HG03571 (cell line): Measurements from ENCODE around the gene L3HYPDH.
A peak's percentile ranks its signal among the peaks of the same experiment; 100 is the strongest.

Source experiments
- ATAC-seq: cut with Tn5 transposase; IDR thresholded peaks from one replicate; pipeline ENCODE4 v1.9.1; 2021; ENCODE audit not compliant: unreplicated experiment

L3HYPDH gene

DNA sequence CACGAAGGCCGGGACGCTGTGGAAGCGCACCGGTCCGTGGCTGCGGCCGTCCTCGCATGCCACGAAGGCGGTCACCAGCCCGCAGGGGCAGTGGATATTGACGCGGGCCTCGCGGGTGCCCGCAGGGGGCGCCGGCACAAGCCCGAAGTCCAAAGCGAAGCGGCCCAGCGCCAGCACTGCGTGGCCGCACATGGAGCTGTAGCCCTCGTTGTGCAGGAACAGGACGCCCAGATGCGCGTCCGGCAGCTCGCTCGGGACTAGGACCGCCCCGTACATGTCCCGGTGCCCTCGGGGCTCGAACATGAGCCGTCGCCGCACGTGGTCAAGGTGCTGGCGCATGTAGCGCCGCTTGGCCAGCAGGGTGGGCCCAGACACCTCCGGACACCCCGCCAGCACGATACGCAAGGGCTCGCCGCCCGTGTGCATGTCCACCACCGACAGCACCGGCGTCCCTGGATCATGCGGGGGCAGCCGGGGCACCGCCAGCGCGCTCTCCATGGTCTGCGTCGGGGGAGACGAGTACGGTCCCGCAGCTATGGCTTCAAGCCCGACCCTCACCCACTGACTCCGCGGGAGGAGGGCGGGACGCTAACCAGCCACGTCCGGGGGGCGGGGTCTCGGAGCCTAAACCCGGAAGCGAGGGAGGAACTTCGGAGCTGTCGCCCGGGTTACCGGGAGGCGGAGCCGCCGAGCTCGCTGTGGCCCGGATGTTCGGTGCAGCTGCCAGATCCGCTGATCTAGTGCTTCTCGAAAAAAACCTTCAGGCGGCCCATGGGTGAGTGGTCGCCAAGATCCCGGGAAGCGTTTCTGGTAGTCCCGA lies at the start of gene L3HYPDH, which contains the start of gene JKAMP:
Gene L3HYPDH (minus strand): TSS at position 590 of the 820 bp plus-strand sequence. CDS start 92 bp downstream, at position 498.
Gene JKAMP (plus strand): TSS at position 699 of the 820 bp plus-strand sequence. CDS start 73 bp downstream, at position 772.
- ATAC-seq: peak; percentile 83

DNA sequence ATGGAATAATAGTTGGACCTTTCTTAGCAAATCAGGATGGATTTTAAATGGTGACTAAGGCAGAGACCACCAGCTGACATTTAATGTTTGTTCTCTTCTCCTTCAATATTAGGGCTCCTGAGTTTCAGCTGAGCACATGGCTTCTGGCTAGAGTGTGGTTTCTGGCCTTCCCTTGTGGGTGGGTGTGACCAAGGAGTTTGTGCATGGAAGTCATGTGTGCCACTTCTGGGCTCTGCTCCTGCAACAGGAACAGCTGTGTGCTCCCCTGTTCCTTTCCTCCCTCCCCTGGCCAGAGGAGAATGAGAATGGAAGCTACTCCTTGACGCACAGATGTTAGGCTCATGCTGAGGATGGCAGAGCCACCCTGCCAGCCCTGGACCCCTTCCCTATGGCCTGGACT lies 48.2 kb upstream of the L3HYPDH start:
- ATAC-seq: no peak

DNA sequence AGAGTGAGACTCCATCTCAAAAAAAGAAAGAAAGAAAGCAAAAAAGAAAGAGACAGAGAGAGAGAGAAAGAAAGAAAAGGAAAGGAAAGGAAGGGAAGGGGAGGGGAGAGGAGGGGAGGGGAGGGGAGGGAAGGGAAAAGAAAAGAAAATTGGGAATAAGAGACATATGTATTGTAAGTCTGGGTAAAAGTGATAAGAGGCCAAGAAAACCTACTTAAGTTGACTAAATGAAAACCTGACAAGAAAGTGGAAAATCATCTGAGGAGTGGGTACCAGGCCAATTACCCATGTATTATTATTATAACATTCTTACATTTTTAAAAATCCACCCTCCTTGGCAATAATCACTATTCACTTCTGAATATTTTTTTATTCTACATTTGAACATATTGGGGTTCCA lies 46.1 kb upstream of the L3HYPDH start:
- no peak for ATAC-seq

DNA sequence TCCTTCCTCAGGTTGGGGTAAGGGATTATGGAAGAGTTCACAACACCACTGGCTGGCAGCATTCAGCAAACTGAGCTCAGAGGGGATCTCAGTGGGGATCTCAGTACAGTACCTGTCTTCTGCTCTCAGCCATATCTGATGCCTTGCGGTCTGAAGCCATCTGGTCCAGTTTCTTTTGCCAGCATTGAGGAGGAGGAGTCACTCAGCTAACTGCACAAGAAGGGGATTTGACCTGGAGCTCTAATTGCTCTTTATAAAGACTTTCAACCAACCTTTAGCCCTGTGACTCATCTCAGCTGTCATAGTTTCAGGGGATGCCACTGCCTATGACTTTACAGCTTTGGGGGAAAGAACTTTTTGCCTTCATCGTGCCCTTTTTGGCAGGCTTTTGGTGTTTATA lies 45.0 kb upstream of the L3HYPDH start:
- ATAC-seq: no peak

DNA sequence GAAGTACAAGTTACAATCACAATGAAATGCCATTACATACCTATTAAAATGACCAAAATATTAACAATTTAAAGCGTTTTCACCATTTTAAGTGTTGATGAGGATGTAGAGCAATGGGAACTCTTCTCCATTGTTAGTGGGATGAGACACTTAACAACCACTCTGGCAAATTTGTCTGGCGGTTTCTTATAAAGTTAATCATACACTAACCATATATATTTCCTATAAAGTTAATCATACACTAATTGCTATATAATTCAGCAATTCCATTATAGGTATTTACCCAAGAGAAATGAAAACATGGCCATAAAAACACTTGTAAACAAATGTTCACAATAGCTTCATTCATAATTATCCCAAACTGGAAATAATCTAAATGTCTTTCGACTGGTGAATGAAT lies 36.0 kb upstream of the L3HYPDH start:
- ATAC-seq: no peak

DNA sequence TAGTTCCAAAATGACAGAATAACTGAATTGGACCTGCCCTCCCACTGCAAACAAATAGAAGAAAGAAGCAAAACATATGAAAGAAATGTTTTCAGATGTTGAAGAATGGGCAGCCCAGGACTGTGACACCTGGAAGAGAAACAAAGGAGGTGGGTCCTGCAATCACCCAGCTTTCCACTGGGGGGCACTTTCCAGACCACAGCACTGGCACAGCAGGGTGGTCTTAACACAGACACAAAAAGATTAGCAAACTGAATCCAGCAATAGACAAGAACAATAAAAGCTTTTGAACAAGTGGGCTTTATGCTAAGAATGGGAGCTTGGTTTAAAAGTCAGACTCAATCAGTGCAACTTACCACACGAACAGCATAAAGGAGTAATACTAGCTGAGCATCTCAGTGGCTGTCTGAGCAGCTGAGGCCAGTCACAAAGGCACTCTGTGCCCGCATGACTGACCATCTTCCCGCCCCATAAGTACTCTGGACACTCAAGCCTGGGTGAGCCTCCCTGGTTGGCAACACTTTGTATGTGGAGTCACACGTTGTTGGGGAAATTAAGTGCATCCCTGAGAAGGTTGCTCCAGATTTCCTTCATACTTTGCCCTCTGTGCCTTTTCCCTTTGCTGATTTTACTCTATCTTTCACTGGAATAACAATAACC lies 27.8 kb upstream of the L3HYPDH start:
- no peak for ATAC-seq

DNA sequence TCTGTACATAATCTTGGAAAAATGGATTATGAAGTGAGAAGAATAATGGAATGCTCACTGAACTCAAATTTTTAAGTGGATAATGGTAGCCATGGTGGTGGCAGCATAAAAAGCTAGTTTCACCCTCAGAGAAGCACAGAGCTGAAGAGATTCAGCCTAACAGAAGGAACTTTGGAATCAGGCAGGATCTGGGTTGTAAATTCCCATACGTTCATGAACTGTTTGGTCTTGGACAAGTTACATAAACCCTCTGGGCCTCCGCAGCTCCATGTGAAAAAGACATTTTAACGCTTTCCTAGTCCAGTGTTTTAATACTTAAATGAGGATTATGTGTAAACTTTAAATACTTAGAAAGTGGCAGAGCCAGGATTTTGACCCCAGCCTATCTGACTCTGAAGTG lies 26.8 kb upstream of the L3HYPDH start:
- ATAC-seq: no peak

DNA sequence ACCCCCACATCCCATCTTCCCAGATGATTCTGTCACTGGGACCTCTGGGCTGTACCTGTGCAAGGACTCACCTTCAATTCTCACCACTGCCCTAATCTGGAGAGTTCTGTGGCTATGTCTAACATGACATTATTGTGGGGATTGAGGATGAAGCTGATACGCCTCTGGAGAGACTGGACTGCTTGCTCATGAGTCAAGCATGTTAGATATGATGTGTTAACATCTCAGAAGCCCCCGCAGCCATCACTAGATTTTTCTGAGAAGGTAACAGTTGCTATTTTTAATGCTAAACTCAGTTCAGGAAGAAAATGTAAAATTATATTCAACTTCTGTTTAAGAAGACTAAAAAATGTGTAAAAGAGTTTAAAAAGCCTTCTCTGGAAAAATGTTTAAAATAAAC lies 25.8 kb upstream of the L3HYPDH start:
- no peak for ATAC-seq

DNA sequence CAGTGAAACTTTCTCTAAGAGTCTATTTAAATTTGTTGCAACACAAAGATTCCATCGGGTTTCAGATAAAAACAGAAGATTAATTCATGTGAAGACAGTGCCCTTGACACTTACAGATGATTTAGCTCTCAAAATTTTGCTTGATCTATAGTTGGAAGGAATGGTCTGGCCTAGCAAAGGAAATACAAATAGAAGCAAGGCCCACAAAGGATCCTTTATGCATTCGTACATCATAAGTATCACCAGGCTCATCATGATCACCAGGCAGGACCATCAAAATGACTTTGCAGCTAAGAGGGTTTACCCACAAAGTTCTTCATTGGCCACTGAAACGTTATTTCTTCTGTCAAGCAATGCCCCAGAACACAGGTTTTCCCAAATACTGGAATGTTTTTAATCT lies 24.9 kb upstream of the L3HYPDH start:
- ATAC-seq: no peak

DNA sequence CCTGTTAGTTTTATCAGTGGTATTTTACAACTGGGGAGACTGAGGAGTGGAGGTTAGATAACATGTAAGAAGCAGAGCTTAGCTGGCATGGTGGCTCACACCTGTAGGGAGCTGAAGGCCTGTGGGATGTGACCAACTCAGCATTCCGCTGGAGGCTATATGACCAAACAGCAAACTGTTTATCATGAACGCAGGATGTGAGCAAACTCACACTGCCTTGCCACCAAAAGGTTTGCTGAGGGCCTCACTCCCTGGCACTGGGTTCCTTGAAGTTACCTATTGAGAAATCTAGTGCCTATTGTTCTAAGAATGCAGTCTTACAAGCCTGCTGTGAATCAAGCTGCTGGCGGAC lies 23.5 kb upstream of the L3HYPDH start:
- no peak for ATAC-seq

DNA sequence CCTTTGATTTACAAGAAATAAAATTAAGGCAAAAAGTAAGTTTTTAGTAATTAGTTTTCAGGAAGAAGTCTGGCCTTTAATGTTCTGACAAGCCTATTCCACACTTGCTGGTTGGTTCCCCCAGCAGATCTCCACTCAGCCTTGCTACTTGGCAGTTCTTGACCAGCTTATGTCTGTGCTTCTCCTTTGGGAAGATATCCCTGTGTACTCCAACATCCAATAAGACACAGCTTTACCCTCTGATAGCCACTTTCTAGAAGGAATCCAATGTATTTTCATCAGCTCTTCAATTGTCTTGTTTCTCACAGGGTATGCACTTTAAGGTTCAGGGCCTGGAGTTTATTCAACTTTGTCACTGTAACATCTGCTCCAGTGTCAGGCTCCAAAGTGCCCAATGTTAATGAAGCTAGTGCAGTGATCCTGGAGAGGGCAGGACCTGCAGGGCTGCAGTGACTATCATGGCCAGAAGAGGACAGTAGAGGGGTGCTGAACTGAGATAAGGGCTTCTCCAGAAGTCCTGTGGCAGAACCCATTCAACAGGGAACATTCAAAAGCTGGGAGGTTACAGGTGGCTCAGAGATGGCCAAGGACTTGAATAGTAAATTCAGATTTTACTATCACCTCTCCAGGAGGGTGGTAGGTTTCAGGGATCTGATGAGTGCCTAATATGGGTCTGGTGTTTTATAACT lies 23.0 kb upstream of the L3HYPDH start:
- ATAC-seq: no peak

DNA sequence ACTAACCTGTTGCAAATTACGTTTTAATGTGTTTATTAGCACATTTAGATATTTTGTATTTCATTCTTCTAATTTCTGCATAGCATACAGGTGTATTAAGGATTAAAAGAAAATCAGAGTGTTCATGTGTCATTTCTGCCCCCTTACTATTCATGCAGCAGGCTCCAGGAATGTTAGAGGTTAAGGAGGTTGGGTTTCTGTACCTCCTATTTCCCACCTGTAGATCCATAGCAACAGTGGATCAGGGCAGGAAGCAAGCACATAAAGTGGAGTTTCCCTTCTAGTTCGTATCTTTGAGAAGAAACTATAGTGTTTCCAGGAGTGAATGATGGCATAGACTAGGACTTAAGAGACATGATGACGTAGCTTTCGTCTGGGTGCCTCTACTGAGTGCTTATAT lies 19.0 kb upstream of the L3HYPDH start:
- ATAC-seq: no peak

DNA sequence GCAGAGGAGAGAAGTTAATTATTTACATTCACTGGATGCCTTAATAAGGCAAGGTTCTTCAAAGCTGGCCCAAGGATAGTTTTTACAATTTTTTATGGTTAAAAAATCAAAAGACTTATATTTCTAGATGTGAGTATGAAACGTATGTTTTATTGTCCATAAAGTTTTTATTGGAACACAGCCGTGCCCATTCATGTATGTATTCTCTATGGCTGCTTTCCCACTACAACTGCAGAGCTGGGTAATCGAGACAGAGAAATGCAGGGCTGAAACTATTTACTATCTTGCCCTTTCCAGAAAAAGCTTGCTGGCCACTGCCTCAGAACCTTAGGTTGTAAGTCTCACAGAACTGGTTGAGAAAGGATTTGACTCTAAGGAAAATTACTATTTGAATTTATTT lies 16.5 kb upstream of the L3HYPDH start:
- ATAC-seq: no peak

DNA sequence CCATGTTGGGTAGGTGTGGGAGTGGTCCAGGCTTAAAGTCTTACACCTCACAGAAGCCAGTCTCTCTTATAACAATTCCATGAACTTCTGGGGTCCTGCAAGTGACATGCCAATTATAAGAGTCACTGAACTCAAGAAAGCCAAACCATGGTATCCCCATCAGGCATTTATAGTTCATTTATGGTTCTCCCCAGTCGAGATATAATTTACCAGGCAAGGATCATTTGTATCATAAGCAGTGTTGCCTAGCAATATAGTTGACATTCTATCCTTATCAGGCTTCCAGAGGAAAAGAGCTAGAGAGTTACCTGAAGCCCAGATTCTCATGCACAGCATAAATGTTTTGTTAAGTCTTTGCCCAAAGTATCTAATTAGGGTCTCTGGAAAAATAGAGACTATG lies 8.2 kb upstream of the L3HYPDH start:
- ATAC-seq: no peak

DNA sequence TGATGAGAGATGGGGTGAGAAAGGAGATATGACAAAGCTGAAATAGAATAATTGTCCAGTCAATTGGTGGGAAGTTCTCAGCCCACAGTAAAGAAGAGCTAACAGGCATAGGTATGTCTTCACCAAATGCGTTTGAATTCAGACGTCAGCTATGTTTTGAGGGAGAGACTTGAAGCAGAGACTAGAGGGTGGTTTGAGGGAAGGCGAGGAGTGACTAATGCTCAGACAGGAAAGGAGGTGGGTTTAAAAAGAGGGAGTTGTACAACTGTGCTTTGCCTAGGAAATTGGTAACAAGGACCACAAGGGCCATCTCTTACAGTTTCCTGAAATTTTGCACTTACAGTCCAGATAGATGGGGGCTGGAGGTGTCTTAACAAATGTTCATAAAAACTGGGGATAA lies 6.5 kb upstream of the L3HYPDH start:
- no peak for ATAC-seq

DNA sequence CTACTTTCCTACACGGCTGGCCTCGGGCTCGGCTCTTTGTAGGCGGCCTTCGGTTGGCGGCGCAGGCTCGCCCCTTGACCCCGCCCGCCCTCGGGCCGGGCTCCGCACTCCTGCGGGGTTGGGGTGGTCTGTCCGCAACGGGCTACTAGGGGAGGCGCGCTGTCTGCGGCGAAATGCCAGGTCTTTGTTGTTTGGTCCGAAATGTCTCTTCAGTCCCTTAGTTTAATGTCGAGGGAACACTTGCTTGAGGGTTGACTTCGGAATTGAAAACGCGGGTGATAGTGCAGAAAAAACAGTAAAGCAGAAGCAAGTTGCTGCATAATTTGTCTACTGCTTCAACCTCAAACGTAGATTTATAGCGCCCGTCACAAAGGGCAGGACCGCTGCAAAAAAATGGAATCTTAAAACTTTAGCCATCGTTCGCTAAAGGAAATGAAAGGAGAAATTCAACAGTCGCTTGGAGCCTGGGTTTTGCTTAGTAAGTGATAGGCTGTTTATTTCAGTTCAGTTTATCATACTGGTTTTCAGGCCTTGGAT lies 499 bp upstream of the L3HYPDH start:
- peak; percentile 34 for ATAC-seq

DNA sequence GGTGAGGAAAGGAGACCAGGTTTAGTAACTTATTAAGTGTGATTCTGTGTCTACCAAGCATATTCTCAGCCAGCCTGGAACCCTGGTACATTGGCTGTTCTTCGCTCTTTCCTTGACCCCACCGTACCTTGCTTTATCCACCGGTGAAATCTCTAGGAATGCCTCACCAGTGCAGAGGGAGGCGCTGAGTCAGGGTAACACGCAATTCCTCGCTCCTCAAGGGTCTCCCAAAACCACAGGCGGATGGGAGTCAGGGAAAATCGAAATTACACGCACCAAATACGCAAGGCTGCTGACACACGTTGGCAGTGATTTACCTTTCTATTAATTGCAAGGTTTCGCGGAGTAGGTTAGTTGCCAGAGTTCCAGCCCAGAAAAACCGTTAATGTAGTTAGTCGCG lies 845 bp downstream of the L3HYPDH start:
- no peak for ATAC-seq

DNA sequence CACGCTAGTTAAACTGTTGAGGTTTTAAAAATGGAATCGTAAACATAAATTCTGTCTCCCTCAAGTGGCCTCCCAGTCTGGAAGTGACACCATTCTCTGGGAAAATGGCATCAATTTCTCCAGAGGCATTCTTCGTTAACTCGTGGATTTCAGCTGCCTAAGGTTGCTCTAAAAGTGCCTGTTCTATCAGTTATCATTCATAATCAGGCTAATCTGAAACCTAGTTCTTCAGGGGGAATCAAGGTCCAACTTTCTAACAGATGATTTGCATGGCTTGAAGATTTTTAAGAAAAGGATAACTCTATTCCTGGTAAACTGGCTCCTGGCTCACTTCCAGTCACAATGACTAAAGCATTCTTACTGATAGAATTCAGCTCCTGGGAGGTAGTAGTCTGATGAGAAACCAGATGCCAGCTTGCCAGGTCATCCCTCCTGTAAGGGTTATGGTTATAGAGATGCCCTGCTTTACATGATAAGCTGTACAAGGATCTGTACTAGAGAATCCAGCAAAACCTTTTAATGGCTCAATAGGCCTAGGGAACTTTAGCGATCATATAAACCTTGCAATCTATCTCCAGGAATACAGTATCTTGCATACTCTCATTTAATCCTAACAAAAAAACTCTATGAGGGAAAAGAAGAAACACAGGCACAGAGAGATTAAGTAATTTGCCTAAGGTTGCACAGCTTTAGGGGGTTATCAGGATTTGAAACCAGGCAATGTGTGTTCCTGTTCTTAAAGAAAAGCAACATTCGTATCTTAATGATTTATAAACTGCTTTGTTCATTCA lies 1.5 kb downstream of the L3HYPDH start:
- no peak for ATAC-seq

DNA sequence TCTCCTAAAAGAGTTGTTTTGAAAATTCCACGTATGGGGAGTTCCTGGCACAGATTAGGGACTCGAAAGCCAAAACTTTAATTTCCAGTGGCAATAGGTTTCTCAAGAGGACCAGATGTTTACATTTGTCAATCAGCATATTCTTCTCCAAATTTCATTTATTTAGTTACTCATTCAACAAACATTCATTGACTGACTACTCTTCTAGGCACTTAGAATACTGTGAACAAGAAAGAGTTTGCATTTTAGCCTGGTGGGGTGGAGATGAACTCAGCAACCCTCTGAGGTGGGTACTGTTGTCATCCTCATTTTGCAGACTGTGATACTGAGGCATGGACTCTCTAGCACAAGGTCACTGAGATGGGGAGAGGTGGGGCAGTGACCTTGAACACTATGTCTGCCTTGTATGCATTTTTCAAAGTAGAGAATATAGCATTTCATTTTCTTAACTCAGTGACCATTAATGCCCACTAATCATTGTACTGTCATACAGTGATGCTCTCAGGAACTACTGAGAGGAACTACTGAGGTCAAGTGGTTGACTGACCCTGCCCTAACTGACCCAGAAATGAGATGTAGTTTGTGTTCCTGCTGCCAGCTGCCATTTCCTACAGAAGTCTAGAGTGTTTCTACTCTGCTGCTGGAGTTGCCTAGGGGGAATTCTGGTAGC lies 2.2 kb downstream of the L3HYPDH start:
- ATAC-seq: no peak

DNA sequence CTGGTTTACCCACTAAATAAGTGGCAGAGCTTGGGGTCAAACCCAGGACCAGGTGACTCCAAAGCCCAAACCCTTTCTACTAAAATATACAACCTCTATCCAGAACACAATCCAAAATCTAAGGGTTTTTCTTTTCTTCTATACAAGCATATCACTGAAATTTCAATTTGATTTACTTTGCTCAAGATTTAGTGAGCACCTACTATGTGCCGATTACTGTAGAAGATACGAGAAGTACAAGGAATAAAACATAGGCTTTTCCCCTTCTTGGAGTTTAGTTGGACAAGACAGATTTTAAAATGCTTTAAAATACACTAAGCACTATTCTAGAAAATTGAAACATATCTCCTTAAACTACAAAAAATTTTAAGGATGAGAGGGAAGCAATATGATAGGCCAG lies 2.8 kb downstream of the L3HYPDH start:
- ATAC-seq: no peak
